HG03159 (cell line): ENCODE measurements around the gene TRPT1.

Source experiments
- ATAC-seq: cut with Tn5 transposase; IDR thresholded peaks from one replicate; pipeline ENCODE4 v1.9.1; 2021; ENCODE audit warnings: mild to moderate bottlenecking, moderate library complexity; ENCODE audit not compliant: unreplicated experiment

Gene TRPT1

GRCh38 chr11:64231546-64231945, 5.6 kb upstream of the TRPT1 start:
- ATAC-seq: no peak

GRCh38 chr11:64230985-64231365, 5.0 kb upstream of the TRPT1 start:
- no peak for ATAC-seq

DNA sequence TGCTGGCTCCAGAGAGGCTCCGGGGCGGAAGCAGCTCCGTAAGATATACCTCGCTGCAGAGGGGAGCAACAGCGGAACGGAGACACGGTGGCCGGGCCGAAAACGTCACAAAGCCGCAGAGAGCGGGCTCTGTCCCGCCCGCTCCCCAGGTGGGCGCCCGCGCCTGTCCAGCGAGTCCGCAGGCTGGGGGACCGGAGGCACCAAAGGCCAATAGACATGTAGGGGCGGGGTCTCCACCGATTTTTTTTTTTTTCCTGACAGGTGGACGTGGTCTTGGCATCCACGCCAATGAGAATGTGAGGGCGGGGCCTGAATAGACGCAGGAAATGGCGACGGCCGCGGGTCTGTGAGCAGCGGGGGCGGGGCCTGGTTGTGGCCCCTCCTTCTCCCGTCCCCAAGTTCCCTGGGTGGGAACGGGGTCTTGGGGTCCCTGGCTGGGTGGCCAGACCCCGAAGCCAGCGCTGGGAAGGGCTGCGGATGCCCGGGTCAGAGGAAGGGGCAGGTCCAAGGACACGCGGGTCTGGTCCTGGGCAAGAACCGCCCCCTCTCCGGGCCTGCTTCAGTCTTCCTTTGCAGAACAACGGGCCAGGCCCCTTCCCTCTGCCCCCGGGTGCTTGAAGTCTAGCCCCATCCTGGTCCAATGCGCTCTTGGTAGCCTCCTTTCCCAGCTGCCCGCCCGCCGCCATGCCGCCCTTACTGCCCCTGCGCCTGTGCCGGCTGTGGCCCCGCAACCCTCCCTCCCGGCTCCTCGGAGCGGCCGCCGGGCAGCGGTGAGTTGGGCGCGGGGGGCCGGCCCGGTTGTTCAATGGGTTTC, 4.4 kb upstream of the TRPT1 start, which contains the start of gene DNAJC4:
Gene DNAJC4, plus strand, starts transcription at position 378 of the 814 bp plus-strand sequence. Its CDS starts 307 bp downstream, at position 685.
- peak; percentile 33 for ATAC-seq

DNA sequence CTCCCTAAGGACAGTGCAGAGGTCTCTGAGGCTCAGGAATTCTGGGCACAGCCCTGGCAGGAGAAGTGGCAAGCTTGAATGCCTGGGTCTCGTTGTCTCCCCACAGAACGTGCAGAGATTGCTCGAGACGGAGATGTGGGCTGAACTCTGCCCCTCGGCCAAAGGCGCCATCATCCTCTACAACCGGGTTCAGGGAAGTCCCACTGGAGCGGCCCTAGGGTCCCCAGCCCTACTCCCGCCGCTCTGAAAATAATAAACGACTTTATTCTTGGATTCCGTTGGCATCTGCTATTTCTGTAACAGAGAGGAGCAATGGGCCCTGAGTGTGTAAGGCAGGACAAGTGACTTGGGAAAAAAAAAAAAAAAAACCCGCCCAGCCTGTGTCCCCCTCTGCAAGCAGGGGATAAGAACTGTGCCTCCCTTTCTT, 3.8 kb upstream of the TRPT1 start:
- no peak for ATAC-seq

- no peak for ATAC-seq
These were observed 3.2 kb upstream of the TRPT1 start for GRCh38 chr11:64229090-64229743.

- ATAC-seq: no peak
These were observed 1.5 kb upstream of the TRPT1 start for GRCh38 chr11:64227405-64227956.

- ATAC-seq: peak; percentile 29
These were observed 593 bp upstream of the TRPT1 start for GRCh38 chr11:64226507-64227051.

GRCh38 chr11:64224891-64225607, 937 bp downstream of the TRPT1 start:
- ATAC-seq: no peak

DNA sequence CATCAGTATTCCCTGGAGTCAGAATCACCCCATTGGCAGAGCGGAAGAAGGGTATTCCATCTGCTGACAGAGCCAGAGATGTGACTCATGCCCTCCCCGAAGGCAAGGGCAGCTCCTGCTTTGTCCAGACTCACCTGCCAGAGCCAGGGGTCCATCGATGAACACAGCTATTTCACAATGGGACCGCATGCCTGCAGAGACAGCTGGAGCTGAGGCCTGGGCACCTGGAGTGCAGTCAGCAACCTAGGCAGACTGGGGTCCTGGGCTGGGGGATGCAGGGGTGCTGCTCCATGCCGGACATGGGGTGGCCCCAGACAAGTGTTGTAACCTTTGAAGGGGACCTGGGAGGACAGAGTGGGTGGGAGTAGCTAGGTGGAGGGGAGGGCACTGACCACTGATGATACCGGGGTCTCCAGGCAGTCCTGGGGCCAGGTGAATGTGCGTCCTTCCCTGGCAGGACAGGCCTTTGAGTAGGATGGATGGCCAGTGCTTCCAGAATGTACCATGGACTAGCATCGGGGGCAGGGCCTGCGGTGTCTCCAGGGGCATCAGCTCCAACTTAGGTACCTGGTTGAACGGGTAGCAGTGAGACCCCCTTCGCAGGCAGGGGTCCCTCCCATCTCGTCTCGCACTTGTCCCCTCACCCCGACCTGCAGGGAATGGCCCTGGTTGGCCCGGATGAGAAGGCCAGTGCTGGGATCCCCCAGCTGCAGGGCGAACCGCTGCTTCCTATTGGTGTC, 1.7 kb downstream of the TRPT1 start:
- no peak for ATAC-seq

GRCh38 chr11:64223001-64223651, 2.9 kb downstream of the TRPT1 start:
- no peak for ATAC-seq

DNA sequence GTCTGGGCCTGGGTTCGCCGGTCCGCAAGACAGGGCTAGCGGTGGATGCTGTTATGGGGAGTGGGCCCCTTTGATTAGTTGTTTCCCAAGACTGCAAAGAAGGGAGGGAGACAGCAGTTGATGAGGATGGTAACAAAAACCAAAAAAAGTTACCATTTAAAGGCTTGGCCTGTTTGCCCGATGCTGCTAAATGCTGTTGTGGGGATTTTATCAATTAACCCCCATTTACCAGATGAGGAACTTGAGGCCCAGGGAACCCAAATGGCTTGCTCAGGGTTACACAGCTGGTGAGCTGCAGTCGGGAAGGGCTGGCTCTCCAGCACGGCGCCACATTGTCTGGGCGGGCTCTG, 3.4 kb downstream of the TRPT1 start:
- ATAC-seq: no peak

GRCh38 chr11:64220798-64221197, 5.2 kb downstream of the TRPT1 start:
- no peak for ATAC-seq

- ATAC-seq: no peak
These were observed 5.7 kb downstream of the TRPT1 start for GRCh38 chr11:64220271-64220670.

GRCh38 chr11:64219755-64220154, 6.2 kb downstream of the TRPT1 start:
- ATAC-seq: no peak

- no peak for ATAC-seq
These were observed 6.7 kb downstream of the TRPT1 start for GRCh38 chr11:64219354-64219684.

DNA sequence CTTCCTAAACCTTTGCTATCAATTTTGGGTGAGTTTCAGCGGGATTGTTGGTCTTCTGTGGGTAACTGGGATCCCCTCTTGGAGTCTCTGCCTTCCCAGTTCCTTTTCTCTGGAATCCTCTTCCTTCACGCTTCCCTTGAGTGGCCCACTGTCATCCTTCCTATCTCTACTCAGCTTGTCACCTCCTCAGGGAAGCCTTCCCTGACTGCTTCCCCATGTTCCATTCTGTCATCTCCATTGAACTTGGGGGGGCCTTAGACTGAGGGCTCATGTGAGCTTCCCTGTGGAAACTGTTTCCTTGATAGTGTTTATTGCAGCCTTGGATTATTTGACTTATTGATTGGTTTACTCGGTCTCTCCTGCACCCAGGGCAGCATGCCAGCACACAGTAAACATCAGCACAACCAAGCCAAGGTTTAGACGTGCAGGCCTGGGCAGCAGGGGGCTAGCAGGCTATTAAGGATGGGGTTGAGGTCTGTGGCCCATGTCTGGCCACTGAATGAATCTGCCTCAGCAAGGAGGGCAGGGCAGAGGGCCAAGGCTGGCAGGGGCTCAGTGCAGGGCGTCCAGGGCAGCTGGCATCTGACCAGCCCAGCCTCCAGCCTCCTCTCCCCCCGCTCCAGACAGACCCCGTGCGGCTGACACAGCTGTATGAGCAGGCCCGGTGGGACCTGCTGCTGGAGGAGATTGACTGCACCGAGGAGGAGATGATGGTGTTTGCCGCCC, 7.2 kb downstream of the TRPT1 start:
- ATAC-seq: no peak

DNA sequence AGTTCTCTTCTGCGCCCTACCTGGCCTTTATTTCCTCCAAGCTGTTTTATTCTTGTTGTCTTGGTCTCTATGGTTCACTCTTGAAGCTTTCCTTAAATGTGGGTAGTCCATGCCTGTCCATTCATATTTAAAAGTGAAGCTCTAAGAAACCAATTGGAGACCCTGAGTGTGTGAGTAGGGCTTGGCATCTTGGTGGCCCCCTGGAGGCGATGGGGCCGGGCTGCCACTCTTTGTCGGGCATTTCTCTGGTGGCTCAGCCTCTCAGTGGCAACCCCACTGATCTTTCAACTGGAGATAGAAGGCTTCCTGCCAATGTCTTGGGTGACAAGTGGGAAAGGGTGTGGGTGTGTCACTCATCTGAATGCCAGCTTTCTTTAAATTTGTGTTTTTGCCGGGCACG, 9.1 kb downstream of the TRPT1 start:
- no peak for ATAC-seq

GRCh38 chr11:64211181-64211872, 14.7 kb downstream of the TRPT1 start:
- ATAC-seq: no peak
